HepG2 (cell line): ENCODE data around the gene FYTTD1. TPM values are rescaled to one million over a fixed set of nuclear protein-coding genes. Genes with fewer than 3 reads are reported as not detected.

Experiments used
- AGO2 ChIP-seq: fragments of 200-400 bp; formaldehyde crosslinking; optimal IDR thresholded peaks from 2 replicates; pipeline ENCODE3; 2017; ENCODE audit warnings: mild to moderate bottlenecking, low read depth, low read length, moderate library complexity
- ELF3 ChIP-seq: IDR thresholded peaks from 2 replicates; pipeline ENCODE4 v1.6.1; 2016; ENCODE audit warnings: missing genetic modification reagents, missing compliant biosample characterization
- EP300 ChIP-seq, 3 experiments: sonication (generic) in 1 of 3; formaldehyde crosslinking in 1 of 3; IDR thresholded peaks; 2 replicates each; pipeline versions ENCODE4 v1.5.1 to v1.6.1; 2011 to 2020; ENCODE audit warnings: low read depth in 2 of 3, low read length in 2 of 3, borderline replicate concordance in 1 of 3, improper control_type of control experiment in 1 of 3, mild to moderate bottlenecking in 1 of 3, missing genetic modification reagents in 1 of 3, moderate library complexity in 1 of 3
- FOSL2 ChIP-seq: sonication (generic); formaldehyde crosslinking; IDR thresholded peaks from 2 replicates; pipeline ENCODE4 v1.4.0; 2020; ENCODE audit warnings: missing genetic modification reagents
- GTF2F1 ChIP-seq: fragments of 150-350 bp; IDR thresholded peaks from 2 replicates; pipeline ENCODE4 v1.6.1; 2014; ENCODE audit warnings: low read length
- NFE2L1 ChIP-seq: sonication (generic); formaldehyde crosslinking; IDR thresholded peaks from 2 replicates; pipeline ENCODE4 v1.4.0; 2020; ENCODE audit warnings: missing genetic modification reagents, mild to moderate bottlenecking, borderline replicate concordance
- PRMT3 ChIP-seq: sonication (generic); formaldehyde crosslinking; IDR thresholded peaks from 2 replicates; pipeline ENCODE4 v1.8.1; 2022; ENCODE audit warnings: low read depth, mild to moderate bottlenecking, moderate library complexity, missing genetic modification reagents, borderline replicate concordance
- SMARCE1 ChIP-seq: fragments of 450-650 bp; IDR thresholded peaks from 2 replicates; pipeline ENCODE4 v1.6.1; 2017; ENCODE audit warnings: borderline replicate concordance
- SOX6 ChIP-seq, 2 experiments: fragments of 450-650 bp in 1 of 2; sonication (generic) in 1 of 2; formaldehyde crosslinking in 1 of 2; IDR thresholded peaks; 2 replicates each; pipeline versions ENCODE4 v1.4.0 to v1.6.1; 2017 to 2020; ENCODE audit warnings: antibody characterized with exemption in 1 of 2, mild to moderate bottlenecking in 1 of 2, missing genetic modification reagents in 1 of 2
- SRSF4 ChIP-seq: fragments of 200-400 bp; formaldehyde crosslinking; IDR thresholded peaks from one replicate; pipeline ENCODE4 v1.6.1; 2018; ENCODE audit warnings: mild to moderate bottlenecking, low read depth, low read length, moderate library complexity; ENCODE audit not compliant: poor library complexity, severe bottlenecking
- STAG1 ChIP-seq: sonication (generic); formaldehyde crosslinking; IDR thresholded peaks from 2 replicates; pipeline ENCODE4 v1.4.0; 2020; ENCODE audit warnings: missing genetic modification reagents
- ZBTB1 ChIP-seq: sonication (generic); formaldehyde crosslinking; IDR thresholded peaks from 2 replicates; pipeline ENCODE4 v1.4.0; 2020; ENCODE audit warnings: missing genetic modification reagents, borderline replicate concordance
- ZMYM2 ChIP-seq: sonication (generic); formaldehyde crosslinking; IDR thresholded peaks from 2 replicates; pipeline ENCODE4 v1.8.0; 2022; ENCODE audit warnings: mild to moderate bottlenecking, missing genetic modification reagents
- ZNF333 ChIP-seq: sonication (generic); formaldehyde crosslinking; IDR thresholded peaks from 2 replicates; pipeline ENCODE4 v1.4.0; 2020; ENCODE audit warnings: mild to moderate bottlenecking, missing genetic modification reagents, borderline replicate concordance
- ZNF597 ChIP-seq: sonication (generic); formaldehyde crosslinking; IDR thresholded peaks from 2 replicates; pipeline ENCODE4 v1.5.0; 2020; ENCODE audit warnings: missing genetic modification reagents
- ZNF629 ChIP-seq: sonication (generic); formaldehyde crosslinking; conservative IDR thresholded peaks from 2 replicates; pipeline ENCODE4 v1.5.0; 2020; ENCODE audit warnings: missing genetic modification reagents
- ZNF766 ChIP-seq: sonication (generic); formaldehyde crosslinking; IDR thresholded peaks from 2 replicates; pipeline ENCODE4 v1.5.0; 2020; ENCODE audit warnings: missing genetic modification reagents, borderline replicate concordance
- polyA plus RNA-seq, 8 experiments: library from polyadenylated mRNA; depleted of rRNA in 3 of 8; stranded (reverse) in 7 of 8; unstranded in 1 of 8; fragments of >200 nt; fragmentation: Illumina TruSeq in 4 of 8; extraction: Trizol in 4 of 8; gene quantifications; 2 replicates each; pipeline versions ENCODE4 v1.2.1 to v1.2.3, GENCODE V29; 2011 to 2016; ENCODE audit warnings: low read depth in 4 of 8, missing spikeins in 1 of 8, mixed read lengths in 1 of 8; ENCODE audit not compliant: insufficient read depth in 1 of 8
- total RNA-seq, 5 experiments: library from RNA; depleted of rRNA; stranded (reverse); fragments of >200 nt; fragmentation: Illumina TruSeq; extraction: Trizol; gene quantifications; 2 replicates each; pipeline ENCODE4 v1.2.3, GENCODE V29; 2016; ENCODE audit warnings: low read depth in 1 of 5
- TF ChIP-seq, protein P1 (sequence below): sonication (generic); formaldehyde crosslinking; IDR thresholded peaks from 2 replicates; pipeline ENCODE4 v1.5.1; 2020; ENCODE audit warnings: mild to moderate bottlenecking, missing genetic modification reagents, moderate library complexity

Gene FYTTD1
- total and polyA plus RNA-seq, 2 of the 13 experiments (the other 11 are each of a cell fraction or from before 2014, with no cell fraction given), result 6.5 to 28.8 TPM

- TF ChIP-seq, protein P1, sequence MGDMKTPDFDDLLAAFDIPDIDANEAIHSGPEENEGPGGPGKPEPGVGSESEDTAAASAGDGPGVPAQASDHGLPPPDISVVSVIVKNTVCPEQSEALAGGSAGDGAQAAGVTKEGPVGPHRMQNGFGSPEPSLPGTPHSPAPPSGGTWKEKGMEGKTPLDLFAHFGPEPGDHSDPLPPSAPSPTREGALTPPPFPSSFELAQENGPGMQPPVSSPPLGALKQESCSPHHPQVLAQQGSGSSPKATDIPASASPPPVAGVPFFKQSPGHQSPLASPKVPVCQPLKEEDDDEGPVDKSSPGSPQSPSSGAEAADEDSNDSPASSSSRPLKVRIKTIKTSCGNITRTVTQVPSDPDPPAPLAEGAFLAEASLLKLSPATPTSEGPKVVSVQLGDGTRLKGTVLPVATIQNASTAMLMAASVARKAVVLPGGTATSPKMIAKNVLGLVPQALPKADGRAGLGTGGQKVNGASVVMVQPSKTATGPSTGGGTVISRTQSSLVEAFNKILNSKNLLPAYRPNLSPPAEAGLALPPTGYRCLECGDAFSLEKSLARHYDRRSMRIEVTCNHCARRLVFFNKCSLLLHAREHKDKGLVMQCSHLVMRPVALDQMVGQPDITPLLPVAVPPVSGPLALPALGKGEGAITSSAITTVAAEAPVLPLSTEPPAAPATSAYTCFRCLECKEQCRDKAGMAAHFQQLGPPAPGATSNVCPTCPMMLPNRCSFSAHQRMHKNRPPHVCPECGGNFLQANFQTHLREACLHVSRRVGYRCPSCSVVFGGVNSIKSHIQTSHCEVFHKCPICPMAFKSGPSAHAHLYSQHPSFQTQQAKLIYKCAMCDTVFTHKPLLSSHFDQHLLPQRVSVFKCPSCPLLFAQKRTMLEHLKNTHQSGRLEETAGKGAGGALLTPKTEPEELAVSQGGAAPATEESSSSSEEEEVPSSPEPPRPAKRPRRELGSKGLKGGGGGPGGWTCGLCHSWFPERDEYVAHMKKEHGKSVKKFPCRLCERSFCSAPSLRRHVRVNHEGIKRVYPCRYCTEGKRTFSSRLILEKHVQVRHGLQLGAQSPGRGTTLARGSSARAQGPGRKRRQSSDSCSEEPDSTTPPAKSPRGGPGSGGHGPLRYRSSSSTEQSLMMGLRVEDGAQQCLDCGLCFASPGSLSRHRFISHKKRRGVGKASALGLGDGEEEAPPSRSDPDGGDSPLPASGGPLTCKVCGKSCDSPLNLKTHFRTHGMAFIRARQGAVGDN (CRISPR knock-in tag), result peak; percentile 89
- TF ChIP-seq SRSF4, result no peak
- TF ChIP-seq EP300 (IDR thresholded peaks at IDR 0.05; ENCODE audit: low read depth in 2 of 2, low read length in 2 of 2), result no peak
- no peak for TF ChIP-seq EP300 (CRISPR knock-in tag; IDR thresholded peaks at IDR 0.05; ENCODE audit: borderline replicate concordance)
- peak; percentile 61; the same call in 1 of the 2 replicates for TF ChIP-seq ZBTB1
- peak; percentile 41; the same call in 1 of the 2 replicates for TF ChIP-seq FOSL2 (CRISPR knock-in tag)
- TF ChIP-seq AGO2, result peak; percentile 89
- peak; percentile 17; the same call in 1 of the 2 replicates for TF ChIP-seq ZNF766
- peak; percentile 77; the same call in 1 of the 2 replicates for TF ChIP-seq PRMT3 (CRISPR knock-in tag)
- TF ChIP-seq ZNF333, result 0 out of 2 replicates have a peak, but pooled peaks have one; percentile 54
- TF ChIP-seq ZMYM2 (CRISPR knock-in tag), result no peak; the same call in 1 of the 2 replicates
- TF ChIP-seq ZNF597 (CRISPR knock-in tag), result no peak
- peak; percentile 66 for TF ChIP-seq ELF3
- no peak for TF ChIP-seq NFE2L1 (CRISPR knock-in tag)
- no peak for TF ChIP-seq SOX6 (IDR thresholded peaks at IDR 0.05)
- peak; percentile 29; the same call in 1 of the 2 replicates for TF ChIP-seq SOX6 (CRISPR knock-in tag; IDR thresholded peaks at IDR 0.05)
- 0 out of 2 replicates have a peak, but pooled peaks have one; percentile 32 for TF ChIP-seq ZNF629 (CRISPR knock-in tag)
- TF ChIP-seq GTF2F1, result no peak
- no peak for TF ChIP-seq SMARCE1
- TF ChIP-seq STAG1 (CRISPR knock-in tag), result no peak; the same call in none of the 2 replicates
Observed at GRCh38 chr3:197791113-197791891, 41.6 kb downstream of the FYTTD1 start, which contains the start of gene LRCH3 (continued).
